IMR-90 (cell line): ENCODE data around the gene TNN.

Experiments
- CEBPB ChIP-seq: IDR thresholded peaks from 2 replicates; pipeline ENCODE4 v1.6.1; 2012; ENCODE audit warnings: low read depth, low read length, improper control_type of control experiment
- MAFK ChIP-seq: IDR thresholded peaks from 2 replicates; pipeline ENCODE4 v1.6.1; 2012; ENCODE audit warnings: low read depth, low read length, improper control_type of control experiment
- MAZ ChIP-seq: IDR thresholded peaks from 2 replicates; pipeline ENCODE4 v1.6.1; 2012; ENCODE audit warnings: low read depth, mild to moderate bottlenecking, low read length, improper control_type of control experiment, moderate library complexity, borderline replicate concordance
- MXI1 ChIP-seq: IDR thresholded peaks from 2 replicates; pipeline ENCODE4 v1.6.1; 2012; ENCODE audit warnings: low read depth, mild to moderate bottlenecking, low read length, moderate library complexity, borderline replicate concordance
- POLR2A ChIP-seq: IDR thresholded peaks from 2 replicates; pipeline ENCODE4 v1.6.1; 2012; ENCODE audit warnings: mild to moderate bottlenecking, low read depth, low read length
- SMC3 ChIP-seq: fragments of 150-350 bp; IDR thresholded peaks from 2 replicates; pipeline ENCODE4 v1.6.1; 2016; ENCODE audit warnings: low read depth, mild to moderate bottlenecking, antibody characterized with exemption, low read length, moderate library complexity
- TF ChIP-seq, protein P1 (sequence below): conservative IDR thresholded peaks from 2 replicates; pipeline ENCODE4 v1.5.1; 2012; ENCODE audit warnings: mild to moderate bottlenecking, low read depth, low read length, improper control_type of control experiment
- TF ChIP-seq, protein P2 (sequence below): fragments of 150-350 bp; IDR thresholded peaks from 2 replicates; pipeline ENCODE4 v1.6.1; 2017; ENCODE audit warnings: mild to moderate bottlenecking, antibody characterized with exemption, low read length, low read depth

DNA sequence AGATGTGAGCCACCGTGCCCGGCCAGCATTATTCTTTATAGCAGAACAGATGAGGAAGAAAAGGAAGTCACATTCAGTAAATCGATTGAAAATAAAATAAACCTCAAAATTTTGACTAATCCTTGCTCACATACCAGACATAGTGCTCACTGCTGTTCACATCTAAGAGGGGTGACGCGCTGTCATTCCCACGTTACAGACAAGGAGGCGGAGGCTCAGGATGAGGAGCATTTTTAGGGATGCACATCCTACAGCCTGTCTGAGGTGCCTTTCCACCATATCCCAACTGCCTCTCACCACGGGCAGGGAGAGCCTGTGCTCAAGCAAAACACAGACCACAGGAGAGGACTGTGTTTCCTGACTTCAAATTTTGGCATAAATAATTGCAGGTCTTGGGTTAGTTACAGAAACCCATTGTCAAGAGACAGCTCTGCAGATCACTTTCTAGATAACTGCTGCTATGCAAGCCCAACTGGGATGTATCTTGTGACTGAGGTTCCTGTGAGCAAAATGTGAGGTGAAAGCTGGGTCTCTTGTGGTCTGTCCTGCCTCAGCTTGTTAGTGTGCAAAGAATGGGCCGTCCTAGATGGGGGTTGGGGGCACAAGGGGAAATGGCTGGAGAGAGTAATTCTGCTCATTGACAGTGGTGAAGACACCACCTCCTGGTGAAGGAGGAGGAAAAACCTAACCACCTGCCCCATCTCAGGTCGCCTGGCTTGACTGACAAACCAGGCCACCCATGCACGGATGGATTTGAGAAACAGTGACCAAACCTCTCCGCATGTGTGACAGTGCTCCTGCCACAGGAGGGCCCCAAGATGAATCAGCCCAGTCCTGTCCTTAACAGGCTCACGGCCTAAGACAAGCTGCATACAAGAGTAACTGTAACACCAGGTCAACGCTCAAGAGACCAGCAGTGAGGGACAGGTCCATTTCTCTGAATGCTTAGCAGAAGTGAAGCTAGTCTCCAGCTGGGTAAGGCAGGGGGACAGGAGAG lies 8.2 kb downstream of the TNN start:
- TF ChIP-seq, protein P1, sequence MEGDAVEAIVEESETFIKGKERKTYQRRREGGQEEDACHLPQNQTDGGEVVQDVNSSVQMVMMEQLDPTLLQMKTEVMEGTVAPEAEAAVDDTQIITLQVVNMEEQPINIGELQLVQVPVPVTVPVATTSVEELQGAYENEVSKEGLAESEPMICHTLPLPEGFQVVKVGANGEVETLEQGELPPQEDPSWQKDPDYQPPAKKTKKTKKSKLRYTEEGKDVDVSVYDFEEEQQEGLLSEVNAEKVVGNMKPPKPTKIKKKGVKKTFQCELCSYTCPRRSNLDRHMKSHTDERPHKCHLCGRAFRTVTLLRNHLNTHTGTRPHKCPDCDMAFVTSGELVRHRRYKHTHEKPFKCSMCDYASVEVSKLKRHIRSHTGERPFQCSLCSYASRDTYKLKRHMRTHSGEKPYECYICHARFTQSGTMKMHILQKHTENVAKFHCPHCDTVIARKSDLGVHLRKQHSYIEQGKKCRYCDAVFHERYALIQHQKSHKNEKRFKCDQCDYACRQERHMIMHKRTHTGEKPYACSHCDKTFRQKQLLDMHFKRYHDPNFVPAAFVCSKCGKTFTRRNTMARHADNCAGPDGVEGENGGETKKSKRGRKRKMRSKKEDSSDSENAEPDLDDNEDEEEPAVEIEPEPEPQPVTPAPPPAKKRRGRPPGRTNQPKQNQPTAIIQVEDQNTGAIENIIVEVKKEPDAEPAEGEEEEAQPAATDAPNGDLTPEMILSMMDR = no peak
- no peak for TF ChIP-seq MAFK
- no peak for TF ChIP-seq POLR2A
- no peak for TF ChIP-seq MXI1
- TF ChIP-seq, protein P2, sequence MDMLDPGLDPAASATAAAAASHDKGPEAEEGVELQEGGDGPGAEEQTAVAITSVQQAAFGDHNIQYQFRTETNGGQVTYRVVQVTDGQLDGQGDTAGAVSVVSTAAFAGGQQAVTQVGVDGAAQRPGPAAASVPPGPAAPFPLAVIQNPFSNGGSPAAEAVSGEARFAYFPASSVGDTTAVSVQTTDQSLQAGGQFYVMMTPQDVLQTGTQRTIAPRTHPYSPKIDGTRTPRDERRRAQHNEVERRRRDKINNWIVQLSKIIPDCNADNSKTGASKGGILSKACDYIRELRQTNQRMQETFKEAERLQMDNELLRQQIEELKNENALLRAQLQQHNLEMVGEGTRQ = no peak
- TF ChIP-seq MAZ = no peak
- no peak for TF ChIP-seq SMC3
- TF ChIP-seq CEBPB = no peak
